HepG2 (cell line): ENCODE measurements around the gene SLC24A5. TPM values are rescaled to one million over a fixed set of nuclear protein-coding genes. Genes with fewer than 3 reads are reported as not detected.

Experiments used
- DNMT3B ChIP-seq: conservative IDR thresholded peaks from 2 replicates; pipeline ENCODE4 v1.6.1; 2016; ENCODE audit warnings: missing biosample characterization, control low read depth
- FOXM1 ChIP-seq: sonication (generic); formaldehyde crosslinking; IDR thresholded peaks from 2 replicates; pipeline ENCODE4 v1.5.0; 2020; ENCODE audit warnings: missing genetic modification reagents
- KDM1A ChIP-seq: IDR thresholded peaks from 2 replicates; pipeline ENCODE4 v1.6.1; 2016; ENCODE audit warnings: missing compliant biosample characterization
- KDM5B ChIP-seq: sonication (generic); formaldehyde crosslinking; IDR thresholded peaks from 2 replicates; pipeline ENCODE4 v1.4.0; 2020; ENCODE audit warnings: missing genetic modification reagents, mild to moderate bottlenecking, borderline replicate concordance
- KMT2A ChIP-seq: sonication (generic); formaldehyde crosslinking; IDR thresholded peaks from 2 replicates; pipeline ENCODE4 v1.4.0; 2020; ENCODE audit warnings: missing genetic modification reagents
- KMT2B ChIP-seq: IDR thresholded peaks from 2 replicates; pipeline ENCODE4 v1.6.1; 2016; ENCODE audit warnings: missing genetic modification reagents, missing compliant biosample characterization
- NFE2 ChIP-seq: sonication (generic); formaldehyde crosslinking; IDR thresholded peaks from 2 replicates; pipeline ENCODE4 v1.4.0; 2020; ENCODE audit warnings: missing genetic modification reagents
- PHF8 ChIP-seq: sonication (generic); formaldehyde crosslinking; IDR thresholded peaks from 2 replicates; pipeline ENCODE4 v1.5.0; 2020; ENCODE audit warnings: missing genetic modification reagents
- STAT5B ChIP-seq: sonication (generic); formaldehyde crosslinking; IDR thresholded peaks from 2 replicates; pipeline ENCODE4 v1.4.0; 2020; ENCODE audit warnings: missing genetic modification reagents
- ZBTB38 ChIP-seq: sonication (generic); formaldehyde crosslinking; IDR thresholded peaks from 2 replicates; pipeline ENCODE4 v1.5.1; 2020; ENCODE audit warnings: mild to moderate bottlenecking, missing genetic modification reagents
- ZMYM4 ChIP-seq: sonication (generic); formaldehyde crosslinking; IDR thresholded peaks from 2 replicates; pipeline ENCODE4 v1.8.1; 2023; ENCODE audit warnings: mild to moderate bottlenecking, missing genetic modification reagents
- ZNF530 ChIP-seq: sonication (generic); formaldehyde crosslinking; IDR thresholded peaks from 2 replicates; pipeline ENCODE4 v1.5.0; 2020; ENCODE audit warnings: low read depth, mild to moderate bottlenecking, missing genetic modification reagents
- ZNF672 ChIP-seq: sonication (generic); formaldehyde crosslinking; IDR thresholded peaks from 2 replicates; pipeline ENCODE4 v1.8.1; 2022; ENCODE audit warnings: missing genetic modification reagents
- ZNF7 ChIP-seq: IDR thresholded peaks from 2 replicates; pipeline ENCODE4 v1.6.1; 2016; ENCODE audit warnings: missing biosample characterization, missing genetic modification reagents
- ZSCAN20 ChIP-seq: sonication (generic); formaldehyde crosslinking; IDR thresholded peaks from 2 replicates; pipeline ENCODE4 v1.4.0; 2020; ENCODE audit warnings: missing genetic modification reagents, mild to moderate bottlenecking, borderline replicate concordance
- polyA plus RNA-seq, 8 experiments: library from polyadenylated mRNA; depleted of rRNA in 3 of 8; stranded (reverse) in 7 of 8; unstranded in 1 of 8; fragments of >200 nt; fragmentation: Illumina TruSeq in 4 of 8; extraction: Trizol in 4 of 8; gene quantifications; 2 replicates each; pipeline versions ENCODE4 v1.2.1 to v1.2.3, GENCODE V29; 2011 to 2016; ENCODE audit warnings: low read depth in 4 of 8, missing spikeins in 1 of 8, mixed read lengths in 1 of 8; ENCODE audit not compliant: insufficient read depth in 1 of 8
- total RNA-seq, 5 experiments: library from RNA; depleted of rRNA; stranded (reverse); fragments of >200 nt; fragmentation: Illumina TruSeq; extraction: Trizol; gene quantifications; 2 replicates each; pipeline ENCODE4 v1.2.3, GENCODE V29; 2016; ENCODE audit warnings: low read depth in 1 of 5
- TF ChIP-seq, protein P1 (sequence below): sonication (generic); formaldehyde crosslinking; IDR thresholded peaks from 2 replicates; pipeline ENCODE4 v1.5.0; 2020; ENCODE audit warnings: missing genetic modification reagents
- TF ChIP-seq, protein P2 (sequence below): sonication (generic); formaldehyde crosslinking; IDR thresholded peaks from 2 replicates; pipeline ENCODE4 v1.9.0; 2022; ENCODE audit warnings: missing genetic modification reagents, mild to moderate bottlenecking, borderline replicate concordance
- TF ChIP-seq, protein P3 (sequence below): sonication (generic); formaldehyde crosslinking; IDR thresholded peaks from 2 replicates; pipeline ENCODE4 v1.9.0; 2021; ENCODE audit warnings: mild to moderate bottlenecking, missing genetic modification reagents
- TF ChIP-seq, protein P4 (sequence below): sonication (generic); formaldehyde crosslinking; IDR thresholded peaks from 2 replicates; pipeline ENCODE4 v1.8.0; 2023; ENCODE audit warnings: mild to moderate bottlenecking, missing genetic modification reagents

The SLC24A5 gene
- total and polyA plus RNA-seq, 2 of the 13 experiments (the other 11 are each of a cell fraction or from before 2014, with no cell fraction given) = not detected

DNA sequence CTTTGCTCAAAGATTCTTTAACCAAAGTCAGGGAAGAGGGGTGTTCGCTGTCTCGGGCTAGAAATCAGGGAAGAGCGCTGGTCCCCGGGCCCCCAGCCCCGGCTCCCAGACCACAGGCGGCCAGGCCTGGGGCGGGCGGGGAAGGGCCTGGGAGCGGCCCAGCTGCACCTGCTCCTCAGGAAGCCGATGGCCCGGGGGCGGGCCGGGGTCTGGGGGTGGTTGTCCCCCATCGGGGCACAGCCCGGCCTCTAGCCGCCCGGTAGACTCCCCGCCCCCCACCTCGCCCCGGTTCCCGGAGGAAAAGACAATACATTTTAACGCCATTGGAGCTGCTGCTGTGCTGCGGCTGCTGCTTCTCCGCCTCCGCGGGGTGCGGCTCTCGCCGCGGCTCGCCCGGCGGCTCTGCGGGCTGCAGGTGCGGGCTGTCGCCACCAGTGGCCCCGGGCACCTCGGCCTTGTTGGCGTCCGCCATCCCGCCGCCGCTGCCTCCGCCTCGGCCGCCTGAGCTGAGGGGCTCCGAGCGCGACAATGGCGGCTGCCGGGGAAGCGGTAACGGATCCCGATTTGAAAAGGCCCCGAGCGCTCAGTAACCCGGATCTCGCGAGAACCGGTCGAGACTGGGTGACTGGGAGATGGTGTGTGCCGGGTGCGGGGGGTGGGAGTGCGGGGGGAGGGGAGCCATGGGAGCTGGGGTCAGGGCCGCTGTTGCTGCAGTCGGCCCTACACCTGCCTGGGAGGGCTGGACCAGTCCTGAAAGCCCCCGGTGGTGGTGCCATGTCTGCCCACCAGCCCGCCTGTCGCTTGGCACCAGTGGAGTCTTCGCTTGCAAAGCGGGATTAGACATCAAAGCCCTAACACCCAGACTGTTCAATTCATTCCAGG, 57.2 kb downstream of the SLC24A5 start, which contains the start of gene MYEF2 (continued):
- TF ChIP-seq PHF8 (CRISPR knock-in tag) (peak; percentile 42; the same call in 1 of the 2 replicates), ZBTB38 (CRISPR knock-in tag) (no peak), KDM5B (0 out of 2 replicates have a peak, but pooled peaks have one; percentile 64), KDM1A (no peak), KMT2A (CRISPR knock-in tag) (0 out of 2 replicates have a peak, but pooled peaks have one; percentile 11), STAT5B (no peak), ZNF7 (no peak), ZNF672 (CRISPR knock-in tag) (no peak), DNMT3B (CRISPR knock-in tag) (no peak), FOXM1 (CRISPR knock-in tag) (no peak), NFE2 (CRISPR knock-in tag) (no peak), ZSCAN20 (CRISPR knock-in tag) (no peak), ZNF530 (CRISPR knock-in tag) (no peak), KMT2B (CRISPR knock-in tag) (peak; percentile 37; the same call in 1 of the 2 replicates), ZMYM4 (peak; percentile 83)
- TF ChIP-seq, protein P1, sequence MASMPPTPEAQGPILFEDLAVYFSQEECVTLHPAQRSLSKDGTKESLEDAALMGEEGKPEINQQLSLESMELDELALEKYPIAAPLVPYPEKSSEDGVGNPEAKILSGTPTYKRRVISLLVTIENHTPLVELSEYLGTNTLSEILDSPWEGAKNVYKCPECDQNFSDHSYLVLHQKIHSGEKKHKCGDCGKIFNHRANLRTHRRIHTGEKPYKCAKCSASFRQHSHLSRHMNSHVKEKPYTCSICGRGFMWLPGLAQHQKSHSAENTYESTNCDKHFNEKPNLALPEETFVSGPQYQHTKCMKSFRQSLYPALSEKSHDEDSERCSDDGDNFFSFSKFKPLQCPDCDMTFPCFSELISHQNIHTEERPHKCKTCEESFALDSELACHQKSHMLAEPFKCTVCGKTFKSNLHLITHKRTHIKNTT (CRISPR knock-in tag) = no peak
- TF ChIP-seq, protein P2, sequence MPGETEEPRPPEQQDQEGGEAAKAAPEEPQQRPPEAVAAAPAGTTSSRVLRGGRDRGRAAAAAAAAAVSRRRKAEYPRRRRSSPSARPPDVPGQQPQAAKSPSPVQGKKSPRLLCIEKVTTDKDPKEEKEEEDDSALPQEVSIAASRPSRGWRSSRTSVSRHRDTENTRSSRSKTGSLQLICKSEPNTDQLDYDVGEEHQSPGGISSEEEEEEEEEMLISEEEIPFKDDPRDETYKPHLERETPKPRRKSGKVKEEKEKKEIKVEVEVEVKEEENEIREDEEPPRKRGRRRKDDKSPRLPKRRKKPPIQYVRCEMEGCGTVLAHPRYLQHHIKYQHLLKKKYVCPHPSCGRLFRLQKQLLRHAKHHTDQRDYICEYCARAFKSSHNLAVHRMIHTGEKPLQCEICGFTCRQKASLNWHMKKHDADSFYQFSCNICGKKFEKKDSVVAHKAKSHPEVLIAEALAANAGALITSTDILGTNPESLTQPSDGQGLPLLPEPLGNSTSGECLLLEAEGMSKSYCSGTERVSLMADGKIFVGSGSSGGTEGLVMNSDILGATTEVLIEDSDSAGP = 0 out of 2 replicates have a peak, but pooled peaks have one; percentile 22
- TF ChIP-seq, protein P3, sequence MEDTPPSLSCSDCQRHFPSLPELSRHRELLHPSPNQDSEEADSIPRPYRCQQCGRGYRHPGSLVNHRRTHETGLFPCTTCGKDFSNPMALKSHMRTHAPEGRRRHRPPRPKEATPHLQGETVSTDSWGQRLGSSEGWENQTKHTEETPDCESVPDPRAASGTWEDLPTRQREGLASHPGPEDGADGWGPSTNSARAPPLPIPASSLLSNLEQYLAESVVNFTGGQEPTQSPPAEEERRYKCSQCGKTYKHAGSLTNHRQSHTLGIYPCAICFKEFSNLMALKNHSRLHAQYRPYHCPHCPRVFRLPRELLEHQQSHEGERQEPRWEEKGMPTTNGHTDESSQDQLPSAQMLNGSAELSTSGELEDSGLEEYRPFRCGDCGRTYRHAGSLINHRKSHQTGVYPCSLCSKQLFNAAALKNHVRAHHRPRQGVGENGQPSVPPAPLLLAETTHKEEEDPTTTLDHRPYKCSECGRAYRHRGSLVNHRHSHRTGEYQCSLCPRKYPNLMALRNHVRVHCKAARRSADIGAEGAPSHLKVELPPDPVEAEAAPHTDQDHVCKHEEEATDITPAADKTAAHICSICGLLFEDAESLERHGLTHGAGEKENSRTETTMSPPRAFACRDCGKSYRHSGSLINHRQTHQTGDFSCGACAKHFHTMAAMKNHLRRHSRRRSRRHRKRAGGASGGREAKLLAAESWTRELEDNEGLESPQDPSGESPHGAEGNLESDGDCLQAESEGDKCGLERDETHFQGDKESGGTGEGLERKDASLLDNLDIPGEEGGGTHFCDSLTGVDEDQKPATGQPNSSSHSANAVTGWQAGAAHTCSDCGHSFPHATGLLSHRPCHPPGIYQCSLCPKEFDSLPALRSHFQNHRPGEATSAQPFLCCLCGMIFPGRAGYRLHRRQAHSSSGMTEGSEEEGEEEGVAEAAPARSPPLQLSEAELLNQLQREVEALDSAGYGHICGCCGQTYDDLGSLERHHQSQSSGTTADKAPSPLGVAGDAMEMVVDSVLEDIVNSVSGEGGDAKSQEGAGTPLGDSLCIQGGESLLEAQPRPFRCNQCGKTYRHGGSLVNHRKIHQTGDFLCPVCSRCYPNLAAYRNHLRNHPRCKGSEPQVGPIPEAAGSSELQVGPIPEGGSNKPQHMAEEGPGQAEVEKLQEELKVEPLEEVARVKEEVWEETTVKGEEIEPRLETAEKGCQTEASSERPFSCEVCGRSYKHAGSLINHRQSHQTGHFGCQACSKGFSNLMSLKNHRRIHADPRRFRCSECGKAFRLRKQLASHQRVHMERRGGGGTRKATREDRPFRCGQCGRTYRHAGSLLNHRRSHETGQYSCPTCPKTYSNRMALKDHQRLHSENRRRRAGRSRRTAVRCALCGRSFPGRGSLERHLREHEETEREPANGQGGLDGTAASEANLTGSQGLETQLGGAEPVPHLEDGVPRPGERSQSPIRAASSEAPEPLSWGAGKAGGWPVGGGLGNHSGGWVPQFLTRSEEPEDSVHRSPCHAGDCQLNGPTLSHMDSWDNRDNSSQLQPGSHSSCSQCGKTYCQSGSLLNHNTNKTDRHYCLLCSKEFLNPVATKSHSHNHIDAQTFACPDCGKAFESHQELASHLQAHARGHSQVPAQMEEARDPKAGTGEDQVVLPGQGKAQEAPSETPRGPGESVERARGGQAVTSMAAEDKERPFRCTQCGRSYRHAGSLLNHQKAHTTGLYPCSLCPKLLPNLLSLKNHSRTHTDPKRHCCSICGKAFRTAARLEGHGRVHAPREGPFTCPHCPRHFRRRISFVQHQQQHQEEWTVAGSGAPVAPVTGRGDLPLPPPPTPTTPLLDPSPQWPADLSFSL (CRISPR knock-in tag) = no peak
- TF ChIP-seq, protein P4, sequence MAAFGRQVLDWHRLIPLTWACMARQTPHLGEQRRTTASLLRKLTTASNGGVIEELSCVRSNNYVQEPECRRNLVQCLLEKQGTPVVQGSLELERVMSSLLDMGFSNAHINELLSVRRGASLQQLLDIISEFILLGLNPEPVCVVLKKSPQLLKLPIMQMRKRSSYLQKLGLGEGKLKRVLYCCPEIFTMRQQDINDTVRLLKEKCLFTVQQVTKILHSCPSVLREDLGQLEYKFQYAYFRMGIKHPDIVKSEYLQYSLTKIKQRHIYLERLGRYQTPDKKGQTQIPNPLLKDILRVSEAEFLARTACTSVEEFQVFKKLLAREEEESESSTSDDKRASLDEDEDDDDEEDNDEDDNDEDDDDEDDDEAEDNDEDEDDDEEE = no peak
